ENCODE measurements around the gene SLC16A3. TPM values are rescaled to one million over a fixed set of nuclear protein-coding genes. Genes with fewer than 3 reads are reported as not detected.
A peak's percentile ranks its signal among the peaks of the same experiment; 100 is the strongest.

The SLC16A3 gene
- total and polyA plus RNA-seq, 2 experiments from 2014 or later, result 3.5 to 10.6 TPM

DNA sequence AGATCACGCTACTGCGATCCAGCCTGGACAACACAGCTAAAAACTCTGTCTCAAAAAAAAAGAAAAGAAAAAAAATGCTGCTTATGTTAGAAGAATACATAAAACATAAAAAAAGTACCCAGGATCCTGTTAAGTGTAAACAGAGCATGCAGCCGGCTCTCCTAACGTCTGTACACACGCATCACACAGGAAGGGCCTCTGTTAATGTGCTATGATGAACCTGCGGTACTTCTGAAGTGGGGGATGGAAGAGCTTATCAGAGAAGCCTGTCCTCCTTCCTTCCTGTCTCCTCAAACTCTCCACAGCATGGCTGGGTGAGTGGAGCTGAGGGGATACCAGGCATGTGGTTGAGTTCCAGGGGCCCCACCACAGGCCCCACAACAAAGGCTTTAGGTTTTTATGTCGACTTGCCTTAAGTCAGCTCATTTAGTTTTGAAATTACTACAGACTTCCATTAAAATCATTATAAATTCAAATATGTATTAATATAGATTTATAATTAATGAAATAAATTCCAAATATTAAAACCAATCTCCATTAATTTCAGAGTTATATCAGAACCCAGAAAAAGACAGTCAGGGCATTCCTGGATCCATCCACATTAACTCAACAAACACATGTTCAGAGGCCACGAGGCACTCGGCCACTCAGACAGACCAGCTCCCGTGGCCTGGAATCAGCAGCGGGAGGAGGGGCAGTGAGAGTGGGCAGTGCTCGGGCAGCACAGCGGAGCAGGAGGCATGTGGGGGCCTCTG is 27.9 kb upstream of the SLC16A3 start (continued):
- no peak for TF ChIP-seq ZNF462 (CRISPR knock-in tag; IDR thresholded peaks at IDR 0.05)
- TF ChIP-seq STAT1 (IDR thresholded peaks at IDR 0.05; ENCODE audit: unreplicated experiment), result no peak
- no peak for TF ChIP-seq NANOG (IDR thresholded peaks at IDR 0.05; ENCODE audit: borderline replicate concordance)
- no peak for TF ChIP-seq CTCF (conservative IDR thresholded peaks at IDR 0.05; ENCODE audit: low read depth in 2 of 2)

DNA sequence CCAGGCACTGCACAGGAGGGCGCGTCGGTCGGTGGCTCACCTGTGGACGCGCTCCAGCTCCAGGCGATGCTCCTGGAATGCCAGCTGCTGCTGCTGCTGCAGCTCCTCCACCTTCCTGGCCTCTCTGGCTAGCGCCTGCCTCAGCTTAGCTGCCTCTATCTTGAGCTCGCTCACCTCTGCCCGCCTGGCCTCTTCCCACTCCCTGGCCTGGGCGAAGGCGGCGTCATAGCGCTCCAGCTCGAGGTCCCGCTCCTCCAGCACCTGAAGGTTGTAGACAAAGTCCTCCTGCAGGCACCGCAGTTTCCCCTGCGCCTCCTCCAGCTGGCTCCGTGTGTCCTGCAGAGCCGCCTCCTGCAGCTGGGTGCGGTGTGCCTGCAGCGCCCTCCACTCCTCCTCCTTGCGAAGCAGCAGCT is 27.3 kb upstream of the SLC16A3 start:
- Histone ChIP-seq H3F3A (replicated peaks; ENCODE audit: low read depth) (no peaks in the 10 kb centered on the region), H3K36me3 (ENCODE audit: insufficient read depth) (no peaks in the 10 kb centered on the region), H3K4me2 (no peak overlapping the region), H4K20me1 (replicated peaks; ENCODE audit: insufficient read depth) (0 out of 2 replicates have a peak, but pooled peaks cover 2% of the 10 kb centered on the region), H2AFZ (no peak overlapping the region), H3K9me2 (ENCODE audit: insufficient read depth) (no peaks in the 10 kb centered on the region), H3K4me3 (no peak overlapping the region), H3K27me3 (ENCODE audit: insufficient read depth) (no peaks in the 10 kb centered on the region), H3K79me2 (replicated peaks; ENCODE audit: insufficient read depth) (no peaks in the 10 kb centered on the region), H3K4me1 (ENCODE audit: insufficient read depth) (no peaks in the 10 kb centered on the region), H3K27ac (ENCODE audit: low read depth) (no peak overlapping the region)
- peaks cover 3% of the 10 kb centered on the region; the same call in 1 of the 3 replicates for H3K4me1 Mint-ChIP-seq
- H3K4me3 Mint-ChIP-seq, result no peak overlapping the region
- DNase-seq (ENCODE audit: low spot score) (peak; percentile 13), ATAC-seq (no peak)
- H3K9me3 Mint-ChIP-seq, result no peaks in the 10 kb centered on the region
- peaks cover 1% of the 10 kb centered on the region for H3K27me3 Mint-ChIP-seq (ENCODE audit: insufficient read depth, low read depth, poor library complexity)
- no peak overlapping the region for H3K27ac Mint-ChIP-seq
- peaks cover 4% of the 10 kb centered on the region; the same call in 1 of the 3 replicates for H3K36me3 Mint-ChIP-seq (ENCODE audit: low read depth)
- TF ChIP-seq POLR2AphosphoS5 (IDR thresholded peaks at IDR 0.05; ENCODE audit: low read depth) (no peak), CTCF (conservative IDR thresholded peaks at IDR 0.05; ENCODE audit: low read depth in 2 of 2) (no peak), REST (IDR thresholded peaks at IDR 0.05; ENCODE audit: unreplicated experiment) (no peak), EZH2phosphoT487 (IDR thresholded peaks at IDR 0.05; ENCODE audit: unreplicated experiment) (no peak), EZH2 (IDR thresholded peaks at IDR 0.05; ENCODE audit: low read depth, unreplicated experiment) (no peak)

Data from GM23338 (cell line).